Panc1 (cell line): ENCODE measurements around the gene OR10A6. TPM values are rescaled to one million over a fixed set of nuclear protein-coding genes. Genes with fewer than 3 reads are reported as not detected.

ENCODE experiments used
- ATAC-seq: fragments of 200-7000 bp; cut with Tn5 transposase; 2 replicates; pipeline ENCODE4 v1.9.1; 2020; ENCODE audit warnings: mild to moderate bottlenecking, moderate library complexity
- BruUV-seq: library from RNA; stranded (reverse); fragments of 400-500 nt; replicated peaks from 2 replicates; lab custom pipeline; 2021; lab: Mats Ljungman, UMichigan
- CTCF ChIA-PET: fragments of 300-600 bp; sonication (Branson Sonifier 250); formaldehyde crosslinking; loops from one replicate; lab custom pipeline; 2022; ENCODE audit warnings: antibody characterized with exemption; lab: Charles Lee
- POLR2A ChIA-PET: fragments of 300-600 bp; sonication (Branson Sonifier 250); formaldehyde crosslinking; loops from one replicate; lab custom pipeline; 2022; ENCODE audit warnings: antibody characterized with exemption; lab: Charles Lee
- DNase-seq: peaks from one replicate; pipeline ENCODE4 v3.0.0-alpha.2; 2010; ENCODE audit warnings: low read depth, low spot score
- H3K27ac ChIP-seq: 2 replicates; pipeline ENCODE4 v1.5.1; 2011; ENCODE audit warnings: mild to moderate bottlenecking, low read length, inconsistent platforms
- H3K27me3 ChIP-seq: fragments of 200-500 bp; sonication (Bioruptor generic); 2 replicates; pipeline ENCODE4 v1.6.0; 2014; ENCODE audit warnings: low read length, inconsistent platforms; ENCODE audit not compliant: control insufficient read depth, insufficient read depth
- H3K36me3 ChIP-seq: fragments of 200-500 bp; sonication (Bioruptor generic); 2 replicates; pipeline ENCODE4 v1.5.1; 2014; ENCODE audit warnings: inconsistent platforms, mild to moderate bottlenecking, low read length, moderate library complexity; ENCODE audit not compliant: control insufficient read depth, insufficient read depth
- H3K4me1 ChIP-seq: 2 replicates; pipeline ENCODE4 v1.5.1; 2011; ENCODE audit warnings: inconsistent platforms, mild to moderate bottlenecking, low read length, moderate library complexity; ENCODE audit not compliant: control insufficient read depth, insufficient read depth
- H3K4me3 ChIP-seq, 2 experiments: 2 replicates each; pipeline ENCODE4 v1.5.1; 2011 to 2012; ENCODE audit warnings: low read depth in 2 of 2, low read length in 2 of 2, mild to moderate bottlenecking in 2 of 2, inconsistent platforms in 1 of 2, moderate library complexity in 1 of 2
- H3K9me3 ChIP-seq: fragments of 200-500 bp; sonication (Bioruptor generic); 2 replicates; pipeline ENCODE4 v1.5.1; 2014; ENCODE audit warnings: low read depth, mild to moderate bottlenecking, inconsistent platforms, low read length, moderate library complexity; ENCODE audit not compliant: control insufficient read depth, insufficient read depth
- CTCF ChIP-seq: fragments of 450-650 bp; IDR thresholded peaks from 2 replicates; pipeline ENCODE4 v1.5.1; 2017; ENCODE audit warnings: mild to moderate bottlenecking
- POLR2AphosphoS5 ChIP-seq: IDR thresholded peaks from 2 replicates; pipeline ENCODE4 v1.6.1; 2012; ENCODE audit warnings: mild to moderate bottlenecking, low read depth, low read length, moderate library complexity
- SIN3A ChIP-seq: IDR thresholded peaks from 2 replicates; pipeline ENCODE4 v1.6.1; 2012; ENCODE audit warnings: low read depth, mild to moderate bottlenecking, low read length, moderate library complexity, borderline replicate concordance; ENCODE audit not compliant: insufficient read depth
- TCF7L2 ChIP-seq: IDR thresholded peaks from 2 replicates; pipeline ENCODE4 v1.6.1; 2011; ENCODE audit warnings: mild to moderate bottlenecking, low read depth, low read length, inconsistent platforms
- in situ Hi-C: cut with HindIII; loops from 2 replicates; pipeline ENCODE4 v1.10.0; 2016; ENCODE audit warnings: low sequenced_read_pairs, low pct_unique_long_range_greater_than_20kb
- intact Hi-C: fragments of 100-400 bp; cut with micrococcal nuclease; formaldehyde crosslinking; loops from one replicate; pipeline ENCODE4 v1.10.0; 2022; ENCODE audit not compliant: unreplicated experiment
- total RNA-seq: library from RNA; stranded (reverse); gene quantifications from one replicate; pipeline ENCODE4 v1.2.1, GENCODE V29; 2021; ENCODE audit not compliant: unreplicated experiment
- TF ChIP-seq, protein P1 (sequence below), 2 experiments: IDR thresholded peaks; 2 replicates each; pipeline ENCODE4 v1.6.1; 2011 to 2012; ENCODE audit warnings: low read depth in 2 of 2, control low read depth in 1 of 2, low read length in 1 of 2, mild to moderate bottlenecking in 1 of 2, moderate library complexity in 1 of 2; ENCODE audit not compliant: insufficient read depth in 1 of 2

The OR10A6 gene
- total RNA-seq, 1 experiment from 2014 or later: not detected

DNA sequence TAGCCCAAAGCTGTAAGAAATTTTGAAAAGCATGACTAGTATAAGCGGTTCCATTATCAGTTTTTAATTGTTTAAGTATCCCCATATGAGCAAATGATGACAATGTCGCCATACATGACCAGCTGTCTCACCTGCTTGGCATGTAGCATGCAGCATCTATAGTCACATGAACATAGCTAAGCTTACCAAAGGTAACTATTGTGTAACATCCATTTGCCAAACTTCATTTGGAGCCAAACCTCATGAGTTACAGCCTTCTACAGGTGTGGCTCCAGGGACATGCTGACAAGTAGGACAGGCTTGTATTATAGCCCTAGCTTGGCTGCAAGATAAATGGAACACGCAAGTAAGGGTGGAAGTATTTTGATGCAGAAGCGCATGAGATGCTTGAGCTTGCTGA is 30.4 kb downstream of the OR10A6 start:
- POLR2A ChIA-PET: no interaction called here
- no peak overlapping the region for H3K27ac ChIP-seq
- intact Hi-C loops (no loop called here), in situ Hi-C loops (no loop called here)
- DNase-seq: no peak
- no peaks in the 10 kb centered on the region for H3K36me3 ChIP-seq
- no peak for ATAC-seq
- CTCF ChIA-PET: interaction anchor here (0.6 kb wide), 1 partner anchor 79 kb away, joined by 3 read pairs; no protein-coding TSS in a partner anchor
- no TSS peak for BruUV-seq
- H3K27me3 ChIP-seq: no peaks in the 10 kb centered on the region; the same call in 1 of the 2 replicates
- no peak overlapping the region for H3K4me3 ChIP-seq
- no peaks in the 10 kb centered on the region for H3K9me3 ChIP-seq
- TF ChIP-seq SIN3A (no peak), TCF7L2 (no peak), POLR2AphosphoS5 (no peak), CTCF (no peak)
- TF ChIP-seq, protein P1, sequence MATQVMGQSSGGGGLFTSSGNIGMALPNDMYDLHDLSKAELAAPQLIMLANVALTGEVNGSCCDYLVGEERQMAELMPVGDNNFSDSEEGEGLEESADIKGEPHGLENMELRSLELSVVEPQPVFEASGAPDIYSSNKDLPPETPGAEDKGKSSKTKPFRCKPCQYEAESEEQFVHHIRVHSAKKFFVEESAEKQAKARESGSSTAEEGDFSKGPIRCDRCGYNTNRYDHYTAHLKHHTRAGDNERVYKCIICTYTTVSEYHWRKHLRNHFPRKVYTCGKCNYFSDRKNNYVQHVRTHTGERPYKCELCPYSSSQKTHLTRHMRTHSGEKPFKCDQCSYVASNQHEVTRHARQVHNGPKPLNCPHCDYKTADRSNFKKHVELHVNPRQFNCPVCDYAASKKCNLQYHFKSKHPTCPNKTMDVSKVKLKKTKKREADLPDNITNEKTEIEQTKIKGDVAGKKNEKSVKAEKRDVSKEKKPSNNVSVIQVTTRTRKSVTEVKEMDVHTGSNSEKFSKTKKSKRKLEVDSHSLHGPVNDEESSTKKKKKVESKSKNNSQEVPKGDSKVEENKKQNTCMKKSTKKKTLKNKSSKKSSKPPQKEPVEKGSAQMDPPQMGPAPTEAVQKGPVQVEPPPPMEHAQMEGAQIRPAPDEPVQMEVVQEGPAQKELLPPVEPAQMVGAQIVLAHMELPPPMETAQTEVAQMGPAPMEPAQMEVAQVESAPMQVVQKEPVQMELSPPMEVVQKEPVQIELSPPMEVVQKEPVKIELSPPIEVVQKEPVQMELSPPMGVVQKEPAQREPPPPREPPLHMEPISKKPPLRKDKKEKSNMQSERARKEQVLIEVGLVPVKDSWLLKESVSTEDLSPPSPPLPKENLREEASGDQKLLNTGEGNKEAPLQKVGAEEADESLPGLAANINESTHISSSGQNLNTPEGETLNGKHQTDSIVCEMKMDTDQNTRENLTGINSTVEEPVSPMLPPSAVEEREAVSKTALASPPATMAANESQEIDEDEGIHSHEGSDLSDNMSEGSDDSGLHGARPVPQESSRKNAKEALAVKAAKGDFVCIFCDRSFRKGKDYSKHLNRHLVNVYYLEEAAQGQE (IDR thresholded peaks at IDR 0.05; ENCODE audit: insufficient read depth in 1 of 2, low read depth in 2 of 2, low read length in 1 of 2): no peak
- H3K4me1 ChIP-seq: no peaks in the 10 kb centered on the region

- H3K4me3 ChIP-seq: no peak overlapping the region
- no peak overlapping the region for H3K27ac ChIP-seq
- no peaks in the 10 kb centered on the region for H3K9me3 ChIP-seq
- ATAC-seq (no peak), DNase-seq (no peak)
- ChIA-PET POLR2A (no interaction called here), CTCF (no interaction called here)
- H3K36me3 ChIP-seq: no peaks in the 10 kb centered on the region
- TF ChIP-seq, protein P1 (IDR thresholded peaks at IDR 0.05; ENCODE audit: insufficient read depth in 1 of 2, low read depth in 2 of 2, low read length in 1 of 2): no peak
- TF ChIP-seq SIN3A (no peak), TCF7L2 (no peak), POLR2AphosphoS5 (no peak), CTCF (no peak)
- no peaks in the 10 kb centered on the region; the same call in 1 of the 2 replicates for H3K27me3 ChIP-seq
- in situ Hi-C loops (no loop called here), intact Hi-C loops (loop anchor here (10.0 kb wide), 1 partner anchor 195 kb away; no protein-coding TSS in a partner anchor)
- H3K4me1 ChIP-seq: no peaks in the 10 kb centered on the region
- no TSS peak for BruUV-seq
Observed at GRCh38 chr11:7899418-7899817, 31.6 kb downstream of the OR10A6 start.
